ENCODE results near the gene LITAFD.

Gene LITAFD

DNA sequence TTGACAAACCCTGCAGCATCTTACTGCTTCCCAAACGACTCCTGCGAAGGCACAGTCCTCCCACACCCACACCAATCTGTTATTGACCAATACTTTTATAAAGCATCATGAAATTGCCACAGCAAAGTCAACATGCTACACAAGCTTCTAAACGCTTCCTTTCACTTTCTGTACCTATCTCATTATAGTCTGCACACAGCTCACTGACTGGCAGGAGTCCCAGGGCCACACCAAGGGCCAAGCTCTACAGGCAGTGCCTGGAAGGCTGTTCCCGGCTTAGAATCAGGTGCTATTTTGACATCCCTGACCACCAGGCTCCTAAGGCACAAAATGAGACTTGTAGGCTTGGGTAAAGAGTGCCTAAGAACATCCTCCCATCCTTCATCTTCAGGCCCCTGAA is 42.1 kb downstream of the LITAFD start:
- no peak for DNase-seq

DNA sequence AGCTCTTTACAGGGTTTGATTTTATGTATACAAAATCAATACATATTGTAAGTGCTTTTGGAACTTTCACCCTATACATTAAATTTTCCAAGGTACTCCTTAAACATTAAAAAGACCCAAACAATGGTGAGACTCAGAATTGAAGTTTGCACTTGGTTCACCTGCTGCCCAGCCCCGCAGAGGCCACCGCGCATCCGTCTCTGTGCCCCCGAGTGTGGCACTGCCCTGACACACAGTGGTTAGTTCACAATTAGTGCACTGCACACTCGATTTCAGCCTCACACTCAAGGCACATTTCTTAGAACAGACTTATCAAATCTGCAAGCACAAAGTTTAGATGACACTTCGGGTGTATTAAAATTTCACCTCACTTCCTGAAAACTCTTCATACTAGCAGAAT is 43.3 kb downstream of the LITAFD start:
- no peak for DNase-seq

DNA sequence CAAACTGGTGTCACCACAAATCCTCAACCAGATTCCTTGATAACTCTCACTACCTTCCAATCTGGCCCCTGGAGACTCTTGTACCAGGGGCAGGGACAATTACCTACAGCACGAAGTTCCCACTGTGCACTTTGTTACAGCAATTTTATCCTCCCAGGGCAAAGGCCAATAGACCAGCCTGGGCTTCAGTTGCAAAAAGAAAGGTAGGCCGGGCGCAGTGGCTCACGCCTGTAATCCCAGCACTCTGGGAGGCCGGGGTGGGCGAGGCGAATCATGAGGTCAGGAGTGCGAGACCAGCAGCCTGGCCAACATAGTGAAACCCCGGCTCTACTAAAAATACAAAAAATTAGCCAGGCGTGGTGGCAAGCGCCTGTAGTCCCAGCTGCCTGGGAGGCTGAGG is 44.7 kb downstream of the LITAFD start:
- no peak for DNase-seq

DNA sequence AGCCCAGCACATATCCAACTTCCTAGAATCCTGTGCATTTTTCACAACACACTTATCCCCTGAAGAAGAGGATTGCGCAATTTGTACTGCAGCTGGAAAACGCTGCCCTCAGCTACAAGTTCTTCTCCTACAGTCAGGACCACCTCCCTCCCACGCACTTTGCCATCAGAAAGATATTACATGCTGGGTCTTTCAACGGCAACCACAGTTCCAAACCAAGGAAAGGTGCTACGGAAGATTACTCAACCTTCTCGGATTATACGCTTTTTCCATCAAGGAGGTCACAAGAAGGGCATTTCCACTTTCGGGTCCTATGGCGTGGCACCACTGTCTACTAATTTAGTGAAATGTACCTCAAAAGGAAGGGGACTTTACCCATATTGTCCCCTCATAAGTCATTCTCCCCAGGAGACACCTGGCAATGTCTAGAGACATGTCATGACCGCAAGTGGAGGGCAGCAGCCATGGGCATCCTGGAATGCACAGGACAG is 46.4 kb downstream of the LITAFD start:
- DNase-seq: no peak

DNA sequence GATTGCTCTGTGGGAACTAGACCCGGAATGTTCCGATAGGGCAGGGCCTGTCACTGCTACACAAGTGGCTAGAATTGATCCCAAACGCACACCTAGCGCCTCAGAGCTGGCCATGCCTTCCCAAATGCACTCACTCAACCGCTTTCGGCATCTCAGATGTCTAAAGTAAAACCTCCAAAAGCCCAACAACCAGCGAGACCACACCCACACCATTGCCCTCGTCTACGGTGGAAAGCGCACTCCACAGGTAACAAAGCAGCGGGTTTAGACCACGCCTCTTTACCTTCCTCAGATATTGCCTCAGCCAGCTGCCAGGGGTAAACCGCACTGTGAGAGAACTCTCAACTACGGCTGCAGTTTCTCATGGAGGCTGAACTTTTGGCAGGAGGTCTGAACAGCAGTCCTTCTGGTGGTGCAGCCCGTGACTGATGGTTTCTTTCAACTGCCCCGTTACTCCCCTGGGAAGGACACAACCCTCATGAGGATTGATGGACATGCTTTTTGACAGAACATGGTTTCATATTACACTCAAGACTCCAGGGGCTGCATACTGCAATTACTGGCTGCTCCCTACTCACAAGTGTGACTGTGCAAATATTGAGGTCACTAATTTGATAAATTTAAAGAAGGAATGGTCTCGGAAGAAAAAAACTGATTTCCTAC is 47.1 kb downstream of the LITAFD start:
- DNase-seq: no peak

DNA sequence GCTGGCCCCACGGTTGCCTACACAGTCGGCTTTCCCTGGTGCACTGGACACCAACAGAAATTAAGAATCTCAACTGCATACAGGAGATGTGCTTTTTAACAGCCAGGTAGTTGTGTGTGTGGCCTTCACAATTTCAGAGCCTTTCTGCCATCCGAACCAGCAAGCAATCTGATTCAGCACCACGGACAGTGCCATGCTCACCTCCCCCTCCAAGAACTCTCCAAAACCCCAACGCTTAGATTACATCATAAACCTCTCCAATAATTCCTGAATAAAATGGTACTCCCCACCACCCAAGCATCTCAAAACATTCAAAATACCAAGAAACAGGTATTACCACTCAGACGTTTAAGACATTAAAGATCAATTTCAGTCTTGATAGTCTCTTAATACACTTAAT is 49.7 kb downstream of the LITAFD start:
- DNase-seq: no peak

DNA sequence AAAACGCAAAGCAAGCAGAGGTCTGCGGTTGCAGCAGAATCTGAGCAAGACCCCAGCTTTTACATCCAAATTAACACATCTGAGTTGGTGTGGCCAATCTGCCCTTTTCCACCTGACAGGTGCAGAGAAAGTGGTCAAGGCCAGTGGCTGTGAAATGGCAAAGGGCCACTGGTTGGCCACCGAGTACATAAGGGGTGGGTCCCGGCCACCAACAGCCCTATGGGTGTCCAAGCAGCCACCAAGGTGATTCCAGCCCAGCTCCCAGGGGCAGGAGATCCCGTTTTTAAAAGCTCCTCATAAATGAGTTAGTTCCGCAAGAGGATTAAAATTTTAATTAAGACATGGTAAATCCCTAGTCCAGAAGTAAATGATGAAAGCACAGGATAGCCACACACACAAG is 52.5 kb downstream of the LITAFD start:
- DNase-seq: no peak
